Stimulated activated CD4-positive, alpha-beta T cell treated with anti-CD3 and anti-CD28 coated beads, Interleukin-4, amount 100 ng/mL, for 1 hour (primary cell): Measurements from ENCODE around the gene APOBEC3G.

Source experiments
- DNase-seq: peaks from one replicate; pipeline ENCODE4 v3.0.0-alpha.2; 2020

Gene APOBEC3G

DNA sequence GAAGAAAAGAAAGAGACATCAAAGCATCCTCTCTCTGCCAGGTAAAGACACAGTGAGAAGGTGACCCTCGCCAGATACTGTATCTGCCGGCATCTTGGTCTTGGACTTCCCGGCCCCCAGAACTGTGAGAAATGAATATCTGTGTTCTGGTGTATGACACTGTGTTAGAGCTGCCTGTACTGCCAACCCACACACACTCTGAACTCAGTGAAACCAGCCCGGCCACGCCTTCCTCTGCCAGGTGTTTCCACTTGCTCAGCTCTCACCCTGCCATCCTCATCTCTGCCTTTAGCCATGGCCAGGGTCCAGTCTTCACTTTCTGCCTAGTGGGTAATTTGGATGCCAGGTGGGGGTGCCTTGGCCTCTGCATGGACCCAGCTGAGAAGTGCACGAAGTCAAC lies 51.4 kb downstream of the APOBEC3G start:
- DNase-seq, result no peak

DNA sequence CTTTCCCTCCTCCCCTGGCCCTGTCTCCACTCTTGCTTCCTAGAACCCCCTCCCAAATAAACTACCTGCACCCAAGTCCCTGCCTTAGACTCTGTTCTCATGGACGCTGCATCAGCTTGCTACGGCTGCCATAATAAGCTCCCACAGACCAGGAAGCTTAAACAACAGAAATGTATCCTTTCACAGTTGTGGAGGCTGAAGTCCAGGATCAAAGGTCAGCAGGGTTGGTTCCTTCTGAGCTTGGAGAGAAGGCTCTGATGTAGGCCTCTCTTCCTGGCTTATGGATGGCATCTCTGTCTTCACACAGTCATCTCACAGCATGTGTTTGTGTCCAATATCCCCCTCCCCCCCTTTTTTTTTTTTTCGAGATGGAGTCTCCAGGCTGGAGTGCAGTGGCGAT lies 52.0 kb downstream of the APOBEC3G start:
- no peak for DNase-seq

DNA sequence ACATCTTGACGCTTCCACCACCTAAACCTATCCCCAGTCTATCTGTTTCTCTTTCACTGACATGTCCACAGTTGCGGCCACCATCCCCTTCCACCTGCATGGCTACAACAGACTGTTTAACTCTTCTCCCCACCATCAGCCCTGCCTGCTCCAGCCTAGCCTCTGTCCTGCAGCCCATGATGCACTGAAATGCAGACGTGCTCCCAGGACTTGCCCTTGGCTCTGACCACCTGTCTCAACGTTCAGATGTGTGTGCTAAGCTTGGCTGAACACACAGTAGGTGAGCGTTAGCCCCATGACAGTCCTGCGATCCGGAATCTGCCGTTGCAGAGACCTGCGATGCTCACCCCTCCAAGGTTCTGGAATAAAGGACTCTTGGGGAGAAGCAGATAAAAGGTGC lies 52.7 kb downstream of the APOBEC3G start:
- no peak for DNase-seq

DNA sequence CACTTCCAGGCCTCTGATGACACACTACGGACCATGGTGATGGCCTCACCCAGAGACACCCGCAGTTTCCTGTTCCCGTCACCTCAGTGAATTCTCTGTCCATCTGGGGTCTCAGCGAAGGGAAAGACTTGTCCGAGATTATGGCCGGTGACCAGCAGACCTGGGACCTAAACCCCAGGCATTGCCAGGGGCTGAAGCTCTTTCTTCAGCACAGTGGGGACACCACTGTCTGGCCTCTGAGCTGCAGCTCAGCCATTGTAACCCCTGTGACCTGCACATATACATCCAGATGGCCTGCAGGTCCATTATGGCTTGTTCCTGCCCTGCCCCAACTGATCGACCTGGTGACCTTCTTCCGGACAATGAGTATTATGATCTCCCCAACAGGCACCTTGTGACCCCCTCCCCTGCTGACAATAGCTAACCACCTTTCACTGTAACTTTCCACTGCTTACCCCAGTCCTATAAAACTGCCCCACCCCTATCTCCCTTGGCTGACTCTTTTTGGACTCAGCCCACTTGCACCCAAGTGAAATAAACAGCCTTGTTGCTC lies 53.2 kb downstream of the APOBEC3G start:
- DNase-seq, result no peak

DNA sequence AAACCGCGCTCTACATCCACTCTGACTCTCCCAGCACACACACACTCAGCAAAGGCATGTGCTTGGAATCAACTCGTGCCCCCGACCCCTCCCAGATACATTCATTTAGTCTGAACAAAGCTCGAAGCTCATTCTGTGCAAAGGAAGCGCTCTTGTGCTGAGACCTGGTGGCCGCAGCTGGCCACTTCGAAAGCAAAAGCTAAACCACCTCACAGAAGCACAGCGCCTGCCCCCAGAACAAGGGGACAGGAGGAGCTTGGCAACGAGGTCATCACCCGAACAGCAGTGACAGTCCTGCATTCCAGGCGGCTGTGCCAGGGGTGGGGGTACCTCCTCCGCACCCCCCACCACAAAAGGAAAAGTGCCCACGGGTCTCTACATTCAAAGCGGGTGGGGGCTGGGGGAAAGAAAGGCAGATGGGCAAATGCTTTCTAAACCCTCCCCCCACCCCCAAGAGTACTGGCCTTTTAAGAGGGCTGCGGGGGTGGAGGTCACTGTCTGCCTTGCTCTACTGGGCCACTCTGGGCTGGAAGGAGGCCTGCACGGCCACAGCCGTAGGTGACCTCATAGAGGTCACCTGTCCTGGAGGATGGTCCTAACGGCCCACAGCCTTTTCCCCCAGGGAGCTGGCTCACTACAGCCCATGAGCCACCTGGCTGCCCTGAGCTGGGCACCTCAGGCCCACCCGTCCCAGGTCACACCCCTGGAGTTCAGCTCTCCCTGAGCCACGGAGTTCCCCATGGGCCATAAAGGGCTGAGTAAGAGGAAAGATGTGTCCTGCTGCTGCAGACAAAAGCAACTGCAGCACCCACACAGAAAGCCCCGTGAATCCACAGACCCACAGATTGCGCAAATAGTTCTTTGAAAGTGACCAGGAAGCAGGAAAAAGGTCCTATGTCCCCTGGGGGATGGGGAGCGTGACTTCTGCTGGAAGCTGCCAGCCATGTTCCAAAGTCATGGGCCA lies 54.1 kb downstream of the APOBEC3G start:
- DNase-seq, result no peak

DNA sequence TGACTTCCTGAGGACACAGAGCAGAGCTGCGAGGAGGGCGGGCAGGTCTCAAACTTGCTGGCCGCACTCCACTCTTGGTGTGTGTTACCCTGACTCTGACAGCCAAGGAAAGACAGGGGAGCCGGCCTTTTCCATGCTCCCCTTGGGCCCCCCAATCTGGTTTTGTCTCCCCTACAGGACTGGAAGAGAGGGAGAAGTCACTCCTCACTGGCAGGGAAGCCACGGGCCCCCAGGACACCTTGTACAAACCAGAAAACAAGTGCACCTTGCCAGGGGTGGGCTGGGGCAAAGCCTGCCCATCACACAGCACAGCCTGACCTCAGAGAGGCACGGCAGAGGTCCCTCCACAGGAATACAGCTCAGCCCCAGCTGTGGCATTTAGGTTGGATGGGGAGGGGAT lies 55.2 kb downstream of the APOBEC3G start:
- no peak for DNase-seq

DNA sequence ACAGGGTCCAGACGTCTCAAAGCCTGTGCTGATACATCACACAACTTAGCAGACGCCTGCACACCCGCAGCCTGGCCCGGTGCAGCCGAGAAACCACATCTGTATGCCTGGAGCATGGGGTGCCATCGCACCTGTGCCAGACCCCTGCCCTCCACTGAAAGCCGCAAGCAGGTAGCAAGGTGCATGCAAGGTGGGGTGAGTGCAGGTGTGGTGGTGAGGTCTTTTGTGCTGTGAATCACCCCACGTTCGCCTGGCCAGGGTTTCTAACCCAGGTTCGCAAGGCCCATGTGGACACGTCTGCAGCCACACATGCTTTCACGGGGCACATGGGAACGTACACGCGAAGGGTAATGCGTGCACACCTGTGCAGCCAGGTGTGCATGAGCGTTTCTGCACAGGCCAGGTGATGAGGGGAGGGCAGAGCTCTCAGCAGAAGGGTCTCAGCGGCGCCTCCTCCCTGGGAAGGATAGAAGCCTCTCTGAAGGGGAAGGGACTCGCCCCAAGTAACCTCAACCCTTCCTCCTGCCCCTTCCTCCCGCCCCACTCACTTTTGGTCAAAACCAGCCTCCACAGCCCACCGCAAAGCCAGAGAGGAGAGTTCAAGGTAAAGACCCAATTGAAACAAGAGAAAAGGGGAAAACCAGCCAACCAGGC lies 55.9 kb downstream of the APOBEC3G start:
- no peak for DNase-seq

DNA sequence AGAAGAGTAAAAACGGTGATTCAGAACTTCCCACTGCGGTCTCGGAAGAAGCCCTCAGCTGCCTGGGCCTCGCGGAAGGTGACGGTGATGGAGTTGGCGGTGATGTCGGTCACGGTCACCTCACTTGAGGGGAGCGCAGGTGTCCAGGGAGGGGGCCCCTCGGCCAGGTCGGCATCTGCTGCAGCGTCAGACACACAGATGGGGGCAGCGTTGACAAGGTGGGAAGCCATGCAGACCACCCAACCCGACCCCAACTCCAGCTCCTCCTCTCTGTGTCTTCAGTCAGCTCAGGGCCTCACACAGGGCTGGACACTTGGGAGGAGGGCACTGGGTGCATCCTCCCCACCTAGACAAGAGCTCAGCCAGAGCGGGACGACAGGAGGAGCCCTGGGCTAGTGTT lies 56.8 kb downstream of the APOBEC3G start:
- DNase-seq, result no peak

DNA sequence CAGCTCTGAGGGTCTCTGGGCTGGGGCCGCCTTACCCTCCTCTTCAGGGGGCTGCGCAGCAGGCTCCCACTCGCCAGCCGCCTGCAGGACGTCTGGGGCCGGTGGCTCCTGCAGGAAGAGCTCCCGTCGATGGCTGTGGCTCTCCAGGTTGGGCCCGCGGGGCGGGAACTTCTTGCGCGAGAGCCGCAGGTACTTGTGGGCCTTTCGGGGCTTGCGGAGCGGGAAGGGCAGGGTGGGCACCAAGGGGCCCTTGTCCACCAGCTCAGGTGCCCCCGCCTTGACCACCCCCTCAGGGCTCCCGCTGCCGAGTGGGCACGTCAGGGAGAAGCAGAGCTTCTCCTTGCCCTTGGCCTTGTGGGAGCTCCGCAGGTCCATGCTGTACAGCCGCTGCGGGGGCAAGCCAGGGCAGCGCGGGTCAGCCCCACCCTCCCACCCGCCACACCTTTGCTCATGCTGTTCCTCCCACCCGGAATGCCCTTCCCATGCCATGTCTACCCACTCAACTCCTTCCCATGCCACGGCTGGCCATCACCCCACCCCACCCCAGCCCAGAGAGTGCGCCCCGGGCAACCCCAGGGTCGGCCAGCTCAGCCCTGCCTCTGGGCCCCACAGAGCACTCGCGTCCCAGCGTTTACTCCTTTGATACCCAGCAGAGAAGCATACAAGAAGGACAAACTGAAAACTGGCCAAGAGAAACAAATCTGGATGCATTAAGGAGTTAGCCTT lies 57.5 kb downstream of the APOBEC3G start:
- DNase-seq, result no peak

DNA sequence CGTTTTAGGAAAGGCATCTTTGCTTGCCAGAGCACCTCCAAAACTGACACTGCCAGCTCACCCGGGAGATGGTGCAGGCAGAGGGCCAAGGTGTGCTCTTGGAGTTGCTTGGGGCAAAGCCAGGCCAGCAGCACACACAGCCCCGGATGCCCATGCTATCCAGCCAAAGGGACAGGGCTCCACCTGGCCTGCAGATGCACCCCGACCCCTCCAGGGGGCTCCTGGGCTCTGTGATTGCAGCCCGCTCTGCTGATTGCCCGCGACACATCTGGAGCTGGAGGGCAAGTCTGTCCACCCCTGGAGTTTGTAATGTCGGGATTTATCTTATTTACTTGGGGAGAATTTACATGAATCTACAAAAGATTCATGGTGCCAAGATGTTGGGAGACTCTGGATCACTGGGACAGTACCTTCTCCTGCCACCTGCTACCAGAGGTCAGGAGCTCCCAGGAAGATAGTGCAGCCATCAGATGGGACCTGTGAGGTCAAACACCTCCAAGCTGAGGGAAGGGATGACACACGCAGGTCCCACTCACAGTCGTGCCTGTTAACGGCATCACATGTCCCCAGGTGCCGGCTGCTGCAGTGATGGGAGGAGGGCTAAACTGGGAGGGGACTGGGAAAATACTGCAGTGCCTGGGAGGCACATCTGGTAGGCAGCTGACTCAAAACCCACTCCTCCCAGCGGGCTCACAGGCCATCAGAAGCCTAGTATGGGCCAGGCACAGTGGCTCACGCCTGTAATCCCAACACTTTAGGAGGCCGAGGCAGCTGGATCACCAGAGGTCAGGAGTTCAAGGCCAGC lies 58.2 kb downstream of the APOBEC3G start:
- peak; percentile 46 for DNase-seq

DNA sequence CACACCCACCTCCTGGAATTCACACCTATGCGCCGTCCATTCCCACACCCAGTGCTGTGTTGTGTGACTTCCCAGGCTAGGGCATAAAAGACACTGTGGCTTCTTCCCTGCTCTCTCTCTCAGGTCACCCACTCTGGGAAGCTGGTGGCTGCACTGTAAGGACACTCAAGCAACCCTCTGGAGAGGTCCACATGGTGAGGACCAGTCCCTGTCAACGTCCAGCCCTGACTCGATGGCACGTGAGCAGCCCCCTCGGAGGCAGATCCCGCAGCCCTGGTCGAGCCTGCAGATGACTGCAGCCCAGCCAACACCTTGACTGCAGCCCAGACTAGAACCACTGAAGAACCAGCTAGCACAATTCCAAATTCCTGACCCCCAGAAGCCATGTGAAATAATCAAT lies 59.2 kb downstream of the APOBEC3G start:
- DNase-seq, result no peak
